ENCODE measurements around the gene DNALI1.
"Not testable (repeated sequence)": the region's sequence is repeated elsewhere in the genome, so short reads cannot be mapped to it uniquely, and the experiment has no call there.

Gene DNALI1

DNA sequence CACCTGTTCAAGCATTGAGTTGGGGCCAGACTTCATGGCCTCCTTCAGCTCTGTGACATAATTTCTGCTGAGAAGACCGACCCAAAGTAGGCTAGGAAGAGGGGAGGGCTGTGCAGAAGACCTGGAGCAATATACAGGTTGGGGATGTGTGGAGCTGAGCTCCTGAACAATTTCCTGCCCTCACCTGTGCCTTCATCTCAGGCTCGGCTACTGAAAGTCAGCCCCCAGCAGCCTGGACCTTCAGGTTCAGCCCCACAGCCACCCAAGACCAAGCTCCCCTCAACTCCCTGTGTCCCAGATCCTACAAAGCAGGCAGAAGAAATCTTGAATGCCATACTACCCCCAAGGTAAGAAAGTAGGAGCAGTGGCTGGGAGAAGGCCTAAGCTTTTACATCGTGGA, 662 bp downstream of the DNALI1 start:
- no peak for DNase-seq

DNA sequence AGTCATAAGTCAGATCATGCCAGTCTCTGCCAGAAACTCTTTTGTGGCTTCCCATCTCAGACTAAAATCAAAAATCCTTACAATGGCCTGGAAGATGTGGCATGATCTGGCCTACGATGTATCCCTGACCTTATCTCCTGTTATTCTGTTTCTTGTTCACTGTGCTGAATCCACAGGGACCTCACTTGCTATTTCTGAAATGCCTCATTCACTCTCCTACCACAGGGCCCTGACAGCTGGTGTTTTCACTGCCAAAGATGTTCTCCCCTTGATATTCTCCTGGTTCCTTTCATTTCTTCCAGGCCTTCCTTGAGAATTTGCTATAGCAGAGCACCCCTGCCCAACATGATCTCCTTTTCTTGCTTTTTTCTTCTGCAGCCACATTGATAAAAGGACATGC, 1.7 kb downstream of the DNALI1 start:
- DNase-seq = no peak

DNA sequence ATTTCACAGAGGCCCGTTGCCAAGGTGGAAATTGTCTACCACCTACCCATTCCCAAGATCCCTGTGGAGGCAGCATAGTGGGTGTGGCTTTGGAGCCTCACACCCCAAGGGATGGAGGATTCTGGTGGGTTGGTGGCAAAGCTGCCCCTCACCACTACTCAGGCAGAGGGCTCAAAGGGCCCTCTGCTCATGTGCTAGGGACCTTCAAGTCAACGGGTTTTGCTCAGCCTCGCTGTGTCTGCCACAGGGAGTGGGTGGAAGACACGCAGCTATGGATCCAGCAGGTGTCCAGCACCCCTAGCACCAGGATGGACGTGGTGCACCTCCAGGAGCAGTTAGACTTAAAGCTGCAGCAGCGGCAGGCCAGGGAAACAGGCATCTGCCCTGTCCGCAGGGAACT, 2.3 kb downstream of the DNALI1 start:
- DNase-seq = no peak

GRCh38 chr1:37559957-37560379, 3.2 kb downstream of the DNALI1 start:
- DNase-seq = not testable (repeated sequence)

DNA sequence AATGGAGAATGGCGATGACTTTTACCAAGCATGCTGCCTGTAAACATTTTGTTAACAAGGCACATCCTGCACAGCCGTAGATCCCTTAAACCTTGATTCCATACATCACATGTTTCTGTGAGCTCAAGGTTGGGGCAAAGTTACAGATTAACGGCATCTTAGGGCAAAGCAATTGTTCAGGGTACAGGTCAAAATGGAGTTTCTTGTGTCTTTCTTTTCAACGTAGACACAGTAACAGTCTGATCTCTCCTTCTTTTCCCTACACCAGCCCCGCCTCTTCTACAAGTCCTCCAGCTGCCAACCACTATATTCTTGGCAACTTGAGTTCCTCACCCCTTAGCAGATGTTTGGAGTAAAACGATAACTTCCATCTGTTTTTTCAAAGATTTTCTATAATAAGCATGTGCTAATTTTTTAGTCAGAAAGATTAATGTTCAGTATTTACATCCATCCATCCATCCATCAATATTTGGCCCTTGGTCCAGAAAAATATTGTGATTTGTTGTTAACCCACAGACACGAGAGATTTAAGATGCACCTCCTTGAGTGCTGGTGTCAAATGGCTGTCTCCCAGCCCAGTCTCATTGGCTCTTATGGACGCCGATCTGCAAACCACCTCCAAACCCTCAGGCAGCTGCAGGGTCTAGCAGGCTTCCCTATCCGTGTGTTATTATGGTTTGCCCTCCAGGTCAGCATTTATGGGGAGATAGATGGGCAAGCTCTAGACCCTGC, 3.8 kb downstream of the DNALI1 start:
- DNase-seq = no peak

DNA sequence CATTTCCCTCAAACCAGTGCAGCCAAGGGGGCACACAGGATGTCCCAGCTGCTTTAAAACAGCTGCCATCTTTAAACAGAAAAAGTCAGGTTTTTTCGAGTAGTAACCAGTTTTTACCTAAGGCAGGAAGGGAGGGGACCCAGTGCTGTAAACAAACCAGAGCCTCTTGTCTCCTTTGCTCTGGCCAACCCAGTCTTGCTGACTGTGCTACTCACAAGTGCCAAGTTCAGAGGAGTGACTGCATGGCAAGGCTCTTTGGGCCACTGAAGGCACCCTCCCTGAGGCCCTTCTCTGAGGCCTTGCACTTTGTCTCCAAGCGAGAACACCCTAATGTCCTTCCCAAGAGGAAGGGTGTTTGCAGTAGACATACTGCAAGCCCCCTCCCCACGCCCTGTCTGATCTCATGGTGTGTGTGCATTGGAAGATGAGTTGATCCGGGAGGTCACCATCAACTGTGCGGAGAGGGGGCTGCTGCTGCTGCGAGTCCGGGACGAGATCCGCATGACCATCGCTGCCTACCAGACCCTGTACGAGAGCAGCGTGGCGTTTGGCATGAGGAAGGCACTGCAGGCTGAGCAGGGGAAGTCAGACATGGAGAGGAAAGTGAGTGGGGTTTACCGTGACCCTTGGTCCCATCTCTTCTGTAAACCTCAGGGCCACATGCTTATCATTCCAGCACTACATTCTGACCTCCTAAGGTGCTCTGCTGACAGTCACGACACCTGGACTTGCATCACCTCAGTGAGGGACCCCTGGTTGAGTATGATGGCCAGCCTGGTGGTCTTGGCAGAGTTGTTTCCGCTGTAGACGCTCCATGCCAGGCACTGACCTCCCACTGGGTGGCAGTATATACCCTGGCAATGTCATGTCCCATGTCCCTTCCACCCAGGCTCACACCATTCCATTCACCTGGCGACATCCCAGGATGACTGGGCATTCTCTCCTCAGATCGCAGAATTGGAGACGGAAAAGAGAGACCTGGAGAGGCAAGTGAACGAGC, 4.7 kb downstream of the DNALI1 start:
- DNase-seq = peak; percentile 65

DNA sequence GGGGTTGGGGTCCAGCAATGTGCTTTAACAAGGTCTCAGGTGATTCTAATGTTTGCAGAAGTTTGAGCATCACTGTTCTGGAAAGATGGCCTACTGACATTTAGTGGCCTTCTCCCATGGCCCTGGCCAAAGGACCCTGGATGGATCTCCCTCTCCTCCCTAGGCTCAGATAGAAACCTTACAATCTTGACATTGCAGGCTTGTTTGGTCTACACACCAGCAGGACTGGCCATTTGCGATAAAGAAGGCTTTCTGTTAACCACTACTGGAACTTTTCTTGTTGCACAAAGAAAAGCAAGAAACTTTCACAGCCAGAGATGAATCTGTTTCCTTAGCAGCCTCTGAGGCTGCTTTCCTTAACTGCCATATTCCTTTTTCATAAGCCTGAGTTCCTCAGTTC, 6.2 kb downstream of the DNALI1 start:
- no peak for DNase-seq

- no peak for DNase-seq
Measured at GRCh38 chr1:37564892-37565291, 8.2 kb downstream of the DNALI1 start.

- no peak for DNase-seq
Measured at GRCh38 chr1:37567023-37567422, 10.3 kb downstream of the DNALI1 start.

DNA sequence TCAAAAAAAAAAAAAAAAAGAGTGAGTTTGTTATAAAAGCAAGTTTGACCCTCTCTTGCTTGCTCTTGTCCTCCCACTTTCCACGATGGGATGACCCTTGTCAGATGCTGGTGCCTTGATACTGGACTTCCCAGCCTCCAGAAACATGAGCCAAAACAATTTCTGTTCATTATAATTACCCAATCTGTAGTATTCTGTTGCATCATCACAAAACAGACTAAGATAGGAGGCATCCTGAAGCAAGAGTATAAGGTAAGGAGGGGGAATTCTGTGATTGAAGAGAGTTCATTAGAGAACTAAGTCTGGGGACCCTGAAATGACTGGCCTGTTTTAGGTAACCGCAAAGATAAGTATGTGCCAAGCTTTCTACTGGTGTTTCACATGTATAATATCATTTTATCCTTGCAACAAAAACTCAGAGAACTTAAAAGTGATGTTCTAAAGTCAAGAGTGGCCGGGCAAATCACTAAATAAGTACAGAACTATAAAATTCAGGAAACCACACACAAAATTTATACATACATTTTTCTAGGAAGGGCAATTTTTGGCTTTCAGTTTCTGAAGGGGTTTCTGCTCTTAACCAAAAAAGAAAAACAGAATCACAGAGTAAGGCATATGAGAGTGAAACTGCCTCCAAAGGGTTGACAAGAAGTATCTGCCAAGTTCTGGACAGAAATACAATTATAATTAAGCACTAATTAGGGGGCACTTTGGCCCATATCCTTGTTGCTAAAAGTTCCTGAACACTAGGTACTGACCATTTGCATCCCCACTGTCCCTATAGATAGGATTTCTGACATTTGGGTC, 14.0 kb downstream of the DNALI1 start:
- DNase-seq = no peak

GRCh38 chr1:37574834-37575480, 18.2 kb downstream of the DNALI1 start:
- DNase-seq = no peak

- no peak for DNase-seq
Measured at GRCh38 chr1:37575692-37576091, 19.0 kb downstream of the DNALI1 start.

GRCh38 chr1:37584544-37584943, 27.8 kb downstream of the DNALI1 start:
- DNase-seq = not testable (repeated sequence)

DNA sequence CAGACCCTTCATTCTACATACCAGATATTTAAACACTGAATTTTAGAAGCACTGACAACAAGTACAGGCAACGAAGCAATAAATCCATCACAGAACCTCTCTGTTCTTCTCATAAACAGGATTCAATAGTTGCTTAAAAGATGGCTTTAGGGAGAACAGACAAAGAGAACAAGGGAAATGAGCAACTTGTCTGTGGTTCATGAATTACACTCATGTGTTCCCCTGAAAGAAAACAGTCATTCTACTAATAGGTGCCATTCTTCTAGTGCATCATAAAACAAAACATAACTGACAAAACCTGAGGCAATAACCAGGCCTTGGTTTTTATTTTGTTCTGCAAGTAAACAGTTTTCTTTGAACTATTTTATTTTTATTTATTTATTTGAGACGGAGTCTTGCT, 32.2 kb downstream of the DNALI1 start:
- DNase-seq = no peak

- no peak for DNase-seq
Measured at GRCh38 chr1:37593726-37594125, 37.0 kb downstream of the DNALI1 start.

- peak; percentile 98 for DNase-seq
Measured at GRCh38 chr1:37595440-37596181, 38.9 kb downstream of the DNALI1 start, which contains the start of gene GNL2. Gene GNL2, minus strand, starts transcription at chr1:37595937. Its CDS starts 115 bp downstream, at chr1:37595822.

DNA sequence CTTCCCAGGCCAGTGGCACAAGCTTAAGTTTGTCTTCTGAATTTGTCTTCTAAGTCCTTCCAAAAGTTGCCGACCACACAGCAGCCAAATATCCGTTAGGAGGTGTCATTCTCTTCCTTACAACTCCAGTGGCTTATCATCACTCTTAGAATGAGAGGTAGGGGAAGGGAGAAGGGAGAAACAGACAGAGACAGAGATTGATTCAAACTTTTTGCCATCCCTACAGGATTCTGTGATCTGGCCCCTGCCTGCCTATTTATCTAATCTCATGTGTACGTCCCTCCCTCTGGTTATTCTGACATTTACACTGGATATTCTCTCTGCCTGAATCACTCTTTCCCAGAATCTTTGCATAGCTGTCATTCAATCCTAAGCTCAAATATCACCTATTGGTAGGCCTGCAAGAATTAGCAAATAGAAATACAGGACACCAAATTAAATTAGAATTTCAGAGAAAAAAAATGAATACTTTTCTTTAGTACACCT, 39.5 kb downstream of the DNALI1 start:
- no peak for DNase-seq

- DNase-seq = no peak
Measured at GRCh38 chr1:37599940-37600339, 43.2 kb downstream of the DNALI1 start.

- no peak for DNase-seq
Measured at GRCh38 chr1:37601441-37601840, 44.7 kb downstream of the DNALI1 start.

DNA sequence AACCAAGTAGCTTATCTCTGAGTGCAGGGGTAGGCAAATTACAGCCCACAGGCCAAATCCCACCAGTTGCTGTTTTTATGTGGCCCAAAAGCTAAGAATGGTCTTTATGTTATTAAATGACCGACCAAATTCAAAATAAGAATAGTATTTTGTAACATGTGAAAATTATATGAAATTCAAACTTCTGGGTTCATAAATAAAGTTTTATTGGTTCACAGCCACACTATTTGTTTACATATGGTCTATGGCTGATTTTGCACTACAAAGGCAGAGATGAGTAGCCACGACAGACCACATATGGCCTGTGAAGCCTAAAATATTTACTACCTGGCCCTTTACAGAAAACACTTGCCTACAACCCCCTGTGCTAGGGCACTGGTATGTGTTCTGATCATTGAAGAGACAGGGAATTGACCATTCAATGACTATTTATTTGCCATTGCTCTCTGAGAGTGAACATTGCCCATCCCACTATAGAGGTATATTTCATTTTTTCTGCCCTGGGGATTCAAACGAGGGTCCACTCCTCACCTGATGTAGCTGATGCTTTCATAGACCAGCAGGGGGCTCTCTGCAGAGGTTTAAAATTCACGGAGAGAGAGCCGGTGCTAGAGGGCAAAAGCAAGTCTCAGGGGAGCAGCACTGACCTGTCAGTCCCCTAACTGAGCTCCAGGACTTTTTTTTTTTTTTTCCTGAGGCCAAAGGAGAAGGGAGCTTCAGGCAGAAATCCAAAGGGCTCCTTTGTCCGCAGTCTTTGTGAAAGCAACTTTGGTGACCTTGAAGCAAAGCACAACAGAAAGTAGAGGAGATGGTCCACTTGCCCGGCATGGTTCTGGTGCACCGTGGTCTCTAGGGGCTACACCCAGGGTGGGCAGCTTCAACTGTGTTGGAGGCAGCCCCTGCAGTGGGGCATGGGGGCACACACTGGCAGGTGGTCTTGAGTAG, 46.3 kb downstream of the DNALI1 start:
- DNase-seq = peak; percentile 38
